Right forelimb (tissue), 1 donor: Measurements from ENCODE around the gene GPR42.

ENCODE experiments used
- DNase-seq: peaks from one replicate; pipeline ENCODE4 v3.0.0-alpha.2; 2018

GPR42 gene, protein sequence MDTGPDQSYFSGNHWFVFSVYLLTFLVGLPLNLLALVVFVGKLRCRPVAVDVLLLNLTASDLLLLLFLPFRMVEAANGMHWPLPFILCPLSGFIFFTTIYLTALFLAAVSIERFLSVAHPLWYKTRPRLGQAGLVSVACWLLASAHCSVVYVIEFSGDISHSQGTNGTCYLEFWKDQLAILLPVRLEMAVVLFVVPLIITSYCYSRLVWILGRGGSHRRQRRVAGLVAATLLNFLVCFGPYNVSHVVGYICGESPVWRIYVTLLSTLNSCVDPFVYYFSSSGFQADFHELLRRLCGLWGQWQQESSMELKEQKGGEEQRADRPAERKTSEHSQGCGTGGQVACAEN

GRCh38 chr19:35370722-35371121, at the start of gene GPR42:
Gene GPR42, plus strand, starts transcription at chr19:35371068. Its CDS starts 292 bp downstream, at chr19:35371360.
- no peak for DNase-seq

DNA sequence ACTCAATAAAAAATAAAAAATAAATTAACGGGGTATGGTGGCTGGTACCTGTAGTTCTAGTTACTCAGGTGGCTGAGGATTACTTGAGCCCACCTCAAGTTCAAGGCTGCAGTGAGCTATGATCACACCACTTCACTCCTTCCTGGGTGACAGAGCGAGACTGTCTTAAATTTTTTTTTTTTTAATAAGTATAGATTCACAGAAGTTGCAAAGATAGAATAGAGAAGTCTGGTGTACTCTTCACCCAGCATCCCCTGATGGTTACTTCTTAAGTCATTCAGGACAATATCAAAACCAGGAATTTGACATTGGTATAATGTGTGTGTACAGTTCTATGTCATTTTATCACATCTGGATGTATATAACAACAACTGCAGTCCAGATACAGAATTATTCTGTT, 49.6 kb upstream of the GPR42 start:
- no peak for DNase-seq

DNA sequence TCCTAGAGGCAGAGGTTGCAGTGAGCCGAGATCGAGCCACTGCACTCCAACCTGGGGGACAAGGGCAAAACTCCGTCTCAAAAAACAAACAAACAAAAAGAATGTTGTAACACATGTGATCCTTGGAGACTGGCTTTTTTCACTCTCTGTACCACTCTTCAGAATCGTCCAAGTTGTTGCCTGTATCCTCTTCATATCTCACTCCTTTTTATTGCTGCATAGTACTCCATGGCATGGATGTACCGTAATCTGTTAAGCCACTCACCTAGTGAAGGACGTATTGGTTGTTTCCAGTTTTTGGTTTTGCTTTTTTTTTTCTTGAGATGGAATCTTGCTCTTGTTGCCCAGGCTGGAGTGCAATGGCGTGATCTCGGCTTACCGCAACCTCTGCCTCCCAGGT, 48.9 kb upstream of the GPR42 start:
- DNase-seq = no peak

DNA sequence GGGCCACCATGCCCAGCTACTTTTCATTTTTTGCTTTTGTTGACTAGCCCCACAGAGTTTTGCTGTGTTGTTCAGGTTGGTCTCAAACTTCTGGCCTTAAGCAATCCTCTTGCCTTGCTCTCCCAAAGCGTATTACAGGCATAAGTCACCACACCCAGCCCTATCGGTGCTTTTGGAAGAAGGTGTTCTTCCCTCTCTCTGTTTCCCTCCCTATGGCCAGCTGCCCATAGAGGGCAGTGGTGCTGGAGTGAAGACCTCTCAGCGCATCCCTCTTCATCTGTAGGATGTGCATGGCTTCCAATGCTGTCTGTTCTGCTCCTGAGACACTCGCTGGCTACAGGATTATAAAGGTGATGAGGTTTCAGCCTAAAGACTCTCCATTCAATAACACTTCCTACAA, 43.2 kb upstream of the GPR42 start:
- no peak for DNase-seq

GRCh38 chr19:35328851-35329285, 42.0 kb upstream of the GPR42 start, which contains the start of gene CD22:
Gene CD22, plus strand, starts transcription at chr19:35329187. Its CDS starts 2,854 bp downstream, at chr19:35332041.
- no peak for DNase-seq

DNA sequence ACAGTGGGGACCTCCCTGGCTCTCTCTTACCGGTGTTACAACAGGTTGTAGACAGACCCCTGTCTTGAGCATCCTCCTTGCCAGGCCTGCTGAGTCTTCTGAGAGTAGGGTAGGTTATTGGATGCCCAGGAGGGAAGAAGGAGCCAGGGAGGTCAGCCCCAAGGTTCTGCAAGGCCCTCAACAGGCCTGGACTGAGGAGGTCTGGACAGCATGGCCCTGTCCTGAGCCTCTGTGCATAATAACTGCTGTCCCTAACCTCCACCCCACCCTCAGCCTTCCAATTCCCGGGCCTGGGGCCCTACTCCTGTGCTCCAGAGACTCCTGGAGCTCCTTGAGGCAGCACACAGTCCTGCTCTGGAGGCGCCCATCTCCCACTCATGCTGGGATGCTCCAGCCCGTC, 41.5 kb upstream of the GPR42 start:
- DNase-seq = no peak

GRCh38 chr19:35330475-35330874, 40.4 kb upstream of the GPR42 start:
- DNase-seq = no peak

DNA sequence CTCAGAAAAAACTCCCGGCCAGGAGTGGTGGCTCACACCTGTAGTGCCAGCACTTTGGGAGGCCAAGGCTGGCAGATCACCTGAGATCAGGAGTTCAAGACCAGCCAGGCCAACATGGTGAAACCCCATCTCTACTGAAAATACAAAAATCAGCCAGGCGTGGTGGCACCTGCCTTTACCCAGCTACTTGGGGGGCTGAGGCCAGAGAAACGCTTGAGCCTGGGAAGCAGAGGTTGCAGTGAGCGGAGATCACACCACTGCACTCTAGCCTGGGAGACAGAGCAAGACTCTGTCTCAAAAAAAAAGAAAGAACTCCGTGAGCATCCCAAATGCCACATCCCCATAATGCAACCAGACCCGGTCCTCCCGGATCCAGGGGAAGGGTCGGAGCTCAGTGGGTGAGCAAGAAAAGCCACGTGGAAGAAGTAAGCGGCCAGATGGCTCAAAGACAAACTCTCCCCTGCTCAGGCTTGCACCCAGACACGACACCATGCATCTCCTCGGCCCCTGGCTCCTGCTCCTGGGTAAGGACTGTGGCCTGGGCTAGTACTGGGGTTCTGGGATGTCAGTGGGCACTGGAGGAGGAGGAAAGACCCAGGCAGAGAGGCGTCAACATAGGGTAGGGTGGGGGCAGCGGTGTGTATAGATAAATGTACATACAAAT, 39.2 kb upstream of the GPR42 start:
- no peak for DNase-seq

DNA sequence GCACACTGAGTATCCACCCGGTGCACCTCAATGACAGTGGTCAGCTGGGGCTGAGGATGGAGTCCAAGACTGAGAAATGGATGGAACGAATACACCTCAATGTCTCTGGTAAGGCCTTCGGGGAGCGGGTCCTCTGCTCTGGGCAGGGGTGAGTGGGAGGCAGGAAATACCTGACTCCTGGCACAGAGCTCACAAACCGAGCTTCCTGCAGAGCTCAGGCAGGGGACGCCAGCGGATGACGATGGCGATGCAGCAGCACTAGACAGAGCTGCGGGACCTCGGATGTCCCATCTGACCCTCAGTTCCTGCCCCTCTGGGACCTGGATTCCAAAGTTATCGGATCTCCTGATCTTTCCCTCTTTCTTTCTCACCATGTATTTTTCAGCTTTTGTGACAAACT, 38.1 kb upstream of the GPR42 start:
- DNase-seq = no peak

GRCh38 chr19:35334144-35334753, 36.6 kb upstream of the GPR42 start:
- no peak for DNase-seq

DNA sequence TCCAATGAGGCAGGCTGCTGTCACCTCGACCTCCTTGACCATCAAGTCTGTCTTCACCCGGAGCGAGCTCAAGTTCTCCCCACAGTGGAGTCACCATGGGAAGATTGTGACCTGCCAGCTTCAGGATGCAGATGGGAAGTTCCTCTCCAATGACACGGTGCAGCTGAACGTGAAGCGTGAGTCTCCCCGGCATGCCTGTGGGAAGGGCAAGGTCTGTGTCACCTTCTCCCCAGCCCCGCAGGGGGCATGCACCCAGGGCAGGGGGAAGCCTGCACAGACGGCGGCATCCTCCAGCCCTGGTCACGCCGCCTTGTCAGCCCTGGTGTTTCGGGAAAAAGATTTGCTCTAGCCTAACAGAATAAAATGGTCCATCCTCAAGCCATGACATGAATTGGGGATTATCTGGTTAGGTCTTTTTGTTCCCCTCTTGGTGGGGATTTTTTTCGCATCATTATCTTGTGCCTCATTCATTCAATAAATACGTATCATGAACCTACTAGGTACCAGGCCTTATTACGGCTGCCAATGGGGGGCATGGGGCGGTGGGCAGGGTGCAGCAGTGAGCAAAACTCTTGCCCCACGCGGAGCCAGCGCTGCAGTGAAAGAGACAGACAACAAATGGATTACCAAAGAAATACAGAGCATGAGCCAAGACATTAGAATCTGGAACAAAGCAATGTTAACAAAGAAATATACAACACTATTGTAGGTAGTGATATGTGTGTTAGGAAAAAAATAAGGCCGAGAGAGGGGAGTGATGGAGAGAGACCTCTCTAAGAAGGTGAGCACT, 34.5 kb upstream of the GPR42 start:
- no peak for DNase-seq

- DNase-seq = no peak
Observed at GRCh38 chr19:35337097-35337983, 33.5 kb upstream of the GPR42 start.

- no peak for DNase-seq
Observed at GRCh38 chr19:35337984-35338296, 32.9 kb upstream of the GPR42 start.

DNA sequence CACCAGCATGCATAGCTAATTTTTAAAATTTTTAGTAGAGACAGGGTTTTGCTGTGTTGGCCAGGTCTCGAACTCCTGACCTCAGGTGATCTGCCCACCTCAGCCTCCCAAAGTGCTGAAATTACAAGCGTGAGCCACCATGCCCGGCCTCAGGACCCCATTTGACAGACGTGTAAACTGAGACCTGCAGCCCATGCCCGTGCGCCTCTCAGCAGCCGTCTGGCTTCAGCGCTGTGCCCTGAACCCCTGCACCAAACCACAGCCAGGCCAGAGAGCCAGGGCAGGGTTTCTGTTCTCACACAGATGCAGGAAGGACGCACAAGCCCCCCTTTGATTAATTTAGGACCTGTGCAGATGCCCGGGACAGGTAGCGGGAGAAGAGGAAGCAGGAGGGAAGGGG, 30.4 kb upstream of the GPR42 start:
- no peak for DNase-seq

DNA sequence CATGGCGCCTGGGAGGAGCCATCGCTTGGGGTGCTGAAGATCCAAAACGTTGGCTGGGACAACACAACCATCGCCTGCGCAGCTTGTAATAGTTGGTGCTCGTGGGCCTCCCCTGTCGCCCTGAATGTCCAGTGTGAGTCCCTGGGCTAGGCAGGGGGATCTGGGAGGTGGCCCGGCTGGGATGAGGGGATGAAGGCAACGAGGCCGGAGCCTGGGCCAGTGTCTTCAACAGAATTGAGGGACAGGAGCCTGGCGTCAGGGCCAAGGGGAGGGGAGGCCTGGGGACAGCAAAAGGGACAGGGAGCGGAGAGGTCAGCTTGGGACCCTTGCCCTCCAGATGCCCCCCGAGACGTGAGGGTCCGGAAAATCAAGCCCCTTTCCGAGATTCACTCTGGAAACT, 29.9 kb upstream of the GPR42 start:
- no peak for DNase-seq

DNA sequence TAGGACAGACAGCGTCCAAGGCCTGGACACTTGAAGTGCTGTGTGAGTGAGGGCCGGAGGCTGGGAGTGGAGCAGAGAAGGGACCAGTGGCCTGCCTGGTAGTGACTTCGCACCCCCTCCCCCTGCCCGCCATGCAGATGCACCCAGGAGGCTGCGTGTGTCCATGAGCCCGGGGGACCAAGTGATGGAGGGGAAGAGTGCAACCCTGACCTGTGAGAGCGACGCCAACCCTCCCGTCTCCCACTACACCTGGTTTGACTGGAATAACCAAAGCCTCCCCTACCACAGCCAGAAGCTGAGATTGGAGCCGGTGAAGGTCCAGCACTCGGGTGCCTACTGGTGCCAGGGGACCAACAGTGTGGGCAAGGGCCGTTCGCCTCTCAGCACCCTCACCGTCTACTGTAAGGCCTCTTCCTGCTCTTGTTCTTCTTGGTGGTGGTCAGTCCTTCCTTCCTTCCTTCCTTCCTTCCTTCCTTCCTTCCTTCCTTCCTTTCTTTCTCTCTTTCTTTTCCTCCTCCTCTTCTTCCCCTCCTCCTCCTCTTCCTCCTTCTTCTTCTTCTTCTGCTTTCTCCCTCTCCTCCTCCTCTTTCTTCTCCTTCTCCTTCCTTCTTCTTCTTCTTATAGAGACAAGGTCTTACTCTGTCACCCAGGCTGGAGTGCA, 29.2 kb upstream of the GPR42 start:
- DNase-seq = no peak

DNA sequence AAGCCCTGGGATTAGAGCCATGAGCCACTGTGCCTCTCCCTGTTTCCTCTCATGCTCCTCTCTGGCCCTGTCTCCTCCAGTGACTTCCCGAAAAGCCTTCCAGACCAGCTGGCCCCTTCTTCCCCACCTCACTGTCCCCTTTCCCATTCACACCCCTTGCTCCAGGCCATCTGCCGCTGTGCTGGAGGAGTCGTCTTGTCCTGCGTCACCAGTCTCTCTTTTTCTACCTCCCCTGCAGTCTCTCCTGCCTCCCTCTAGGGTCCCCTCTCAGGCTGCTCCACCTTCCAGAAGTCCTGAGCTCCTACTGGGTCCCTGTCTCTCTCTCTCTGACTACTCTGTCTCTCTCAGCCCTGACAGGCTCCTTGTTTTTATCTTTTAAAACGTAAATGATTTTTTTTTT, 28.4 kb upstream of the GPR42 start:
- DNase-seq = no peak

DNA sequence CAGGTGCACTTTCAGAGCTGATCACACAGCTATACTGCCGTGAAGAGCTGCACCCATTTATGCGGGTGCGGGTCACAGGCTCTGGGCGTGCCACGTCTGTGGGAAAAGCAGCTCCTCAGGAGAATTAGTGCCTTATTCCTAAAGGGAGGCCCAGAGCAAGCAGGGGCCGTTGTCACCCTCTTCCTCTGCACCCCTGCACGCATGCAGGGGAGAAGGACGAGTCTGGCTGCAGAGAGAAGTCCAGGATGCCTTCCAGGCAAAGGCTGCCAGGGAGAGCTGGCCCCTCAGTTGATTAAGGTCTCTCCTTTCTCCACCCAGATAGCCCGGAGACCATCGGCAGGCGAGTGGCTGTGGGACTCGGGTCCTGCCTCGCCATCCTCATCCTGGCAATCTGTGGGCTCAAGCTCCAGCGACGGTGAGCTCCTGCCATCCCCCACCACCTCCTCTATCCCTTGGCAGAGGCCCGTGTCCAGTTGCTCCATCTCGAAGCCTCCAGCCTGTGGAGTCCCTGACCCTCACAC, 26.3 kb upstream of the GPR42 start:
- DNase-seq = no peak

DNA sequence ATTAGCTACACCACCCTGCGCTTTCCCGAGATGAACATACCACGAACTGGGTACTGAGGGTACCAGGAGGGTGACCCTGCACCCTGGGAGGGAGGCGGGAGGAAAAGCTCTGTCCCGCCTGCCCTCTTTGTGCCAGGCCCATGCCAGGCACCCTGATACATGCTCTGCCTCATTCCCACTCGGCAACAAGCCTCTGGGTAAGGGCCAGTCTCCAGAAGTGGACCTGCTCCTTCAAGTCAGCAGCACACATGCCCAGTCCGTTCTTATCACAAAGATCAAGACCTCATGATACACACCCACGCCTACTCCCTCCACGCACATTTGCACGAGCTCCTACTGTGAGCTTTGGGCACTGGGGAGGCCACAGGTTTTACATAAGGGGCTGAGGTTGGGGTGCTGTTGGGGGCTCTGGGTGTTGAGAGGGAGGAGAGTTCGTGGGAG, 25.2 kb upstream of the GPR42 start:
- no peak for DNase-seq

DNA sequence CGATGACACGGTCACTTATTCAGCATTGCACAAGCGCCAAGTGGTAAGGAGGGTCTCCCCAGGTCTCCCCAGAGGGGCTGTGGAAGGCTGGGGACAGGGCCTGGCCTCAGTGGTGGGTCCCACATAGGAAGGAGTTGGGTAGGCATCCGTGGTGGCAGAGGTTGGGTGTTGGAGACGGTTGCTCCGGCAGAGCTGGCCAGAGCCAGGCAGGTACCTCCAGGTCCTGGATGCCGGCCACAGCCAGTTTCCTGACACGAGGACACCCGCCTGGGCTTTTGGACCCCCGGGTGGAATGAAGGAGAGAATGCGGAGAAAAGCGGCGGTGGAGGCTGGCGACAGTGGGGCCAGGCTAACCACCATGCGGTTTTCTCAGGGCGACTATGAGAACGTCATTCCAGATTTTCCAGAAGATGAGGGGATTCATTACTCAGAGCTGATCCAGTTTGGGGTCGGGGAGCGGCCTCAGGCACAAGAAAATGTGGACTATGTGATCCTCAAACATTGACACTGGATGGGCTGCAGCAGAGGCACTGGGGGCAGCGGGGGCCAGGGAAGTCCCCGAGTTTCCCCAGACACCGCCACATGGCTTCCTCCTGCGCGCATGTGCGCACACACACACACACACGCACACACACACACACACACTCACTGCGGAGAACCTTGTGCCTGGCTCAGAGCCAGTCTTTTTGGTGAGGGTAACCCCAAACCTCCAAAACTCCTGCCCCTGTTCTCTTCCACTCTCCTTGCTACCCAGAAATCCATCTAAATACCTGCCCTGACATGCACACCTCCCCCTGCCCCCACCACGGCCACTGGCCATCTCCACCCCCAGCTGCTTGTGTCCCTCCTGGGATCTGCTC, 24.4 kb upstream of the GPR42 start:
- no peak for DNase-seq
